Measurements from ENCODE around the gene OPN3. TPM values are rescaled to one million over a fixed set of nuclear protein-coding genes. Genes with fewer than 3 reads are reported as not detected.

The OPN3 gene
- total RNA-seq, 2 donors from 2014 or later = 11.7 to 39.1 TPM

GRCh38 chr1:241679404-241679803 is 39.2 kb upstream of the OPN3 start:
- no peak for TF ChIP-seq CTCF (IDR thresholded peaks at IDR 0.05)

GRCh38 chr1:241678536-241678935 is 38.4 kb upstream of the OPN3 start:
- intact Hi-C loops (cut with DNase I) = no loop called here

More at GRCh38 chr1:241679404-241679803, 39.2 kb upstream of the OPN3 start:
- H3K9me3 ChIP-seq = no peaks in the 10 kb centered on the region
- intact Hi-C loops (cut with DNase I) = no loop called here
- no peak for DNase-seq
- no peak overlapping the region for H3K9ac ChIP-seq (ENCODE audit: low read depth in 2 of 2, low read length in 2 of 2)
- no peak overlapping the region for H3K4me3 ChIP-seq
- no peak overlapping the region for H3K27ac ChIP-seq
- H3K4me1 ChIP-seq = no peaks in the 10 kb centered on the region
- H3K36me3 ChIP-seq = no peaks in the 10 kb centered on the region
- no peaks in the 10 kb centered on the region for H3K27me3 ChIP-seq

GRCh38 chr1:241677201-241677600 is 37.0 kb upstream of the OPN3 start:
- H3K9me3 ChIP-seq = no peaks in the 10 kb centered on the region
- TF ChIP-seq CTCF (IDR thresholded peaks at IDR 0.05) = no peak
- no peaks in the 10 kb centered on the region for H3K27me3 ChIP-seq
- no peak for DNase-seq
- H3K9ac ChIP-seq (ENCODE audit: low read depth in 2 of 2, low read length in 2 of 2) = no peak overlapping the region
- H3K27ac ChIP-seq = no peak overlapping the region
- H3K4me3 ChIP-seq = no peak overlapping the region
- no peaks in the 10 kb centered on the region for H3K4me1 ChIP-seq
- intact Hi-C loops (cut with DNase I) = no loop called here
- no peaks in the 10 kb centered on the region for H3K36me3 ChIP-seq

More at GRCh38 chr1:241678536-241678935, 38.4 kb upstream of the OPN3 start:
- no peak for DNase-seq
- Histone ChIP-seq H3K9me3 (no peaks in the 10 kb centered on the region), H3K4me1 (no peaks in the 10 kb centered on the region), H3K27ac (no peak overlapping the region), H3K27me3 (no peaks in the 10 kb centered on the region), H3K9ac (ENCODE audit: low read depth in 2 of 2, low read length in 2 of 2) (no peak overlapping the region), H3K36me3 (no peaks in the 10 kb centered on the region), H3K4me3 (no peak overlapping the region)
- TF ChIP-seq CTCF (IDR thresholded peaks at IDR 0.05) = no peak

- Histone ChIP-seq H3K27me3 (no peaks in the 10 kb centered on the region), H3K36me3 (no peaks in the 10 kb centered on the region), H3K9me3 (no peaks in the 10 kb centered on the region), H3K4me1 (no peaks in the 10 kb centered on the region), H3K27ac (no peak overlapping the region), H3K4me3 (no peak overlapping the region), H3K9ac (ENCODE audit: low read depth in 2 of 2, low read length in 2 of 2) (no peak overlapping the region)
- intact Hi-C loops (cut with DNase I) = no loop called here
- no peak for TF ChIP-seq CTCF (IDR thresholded peaks at IDR 0.05)
- DNase-seq = no peak
Measured at GRCh38 chr1:241675983-241676382, 35.8 kb upstream of the OPN3 start.

DNA sequence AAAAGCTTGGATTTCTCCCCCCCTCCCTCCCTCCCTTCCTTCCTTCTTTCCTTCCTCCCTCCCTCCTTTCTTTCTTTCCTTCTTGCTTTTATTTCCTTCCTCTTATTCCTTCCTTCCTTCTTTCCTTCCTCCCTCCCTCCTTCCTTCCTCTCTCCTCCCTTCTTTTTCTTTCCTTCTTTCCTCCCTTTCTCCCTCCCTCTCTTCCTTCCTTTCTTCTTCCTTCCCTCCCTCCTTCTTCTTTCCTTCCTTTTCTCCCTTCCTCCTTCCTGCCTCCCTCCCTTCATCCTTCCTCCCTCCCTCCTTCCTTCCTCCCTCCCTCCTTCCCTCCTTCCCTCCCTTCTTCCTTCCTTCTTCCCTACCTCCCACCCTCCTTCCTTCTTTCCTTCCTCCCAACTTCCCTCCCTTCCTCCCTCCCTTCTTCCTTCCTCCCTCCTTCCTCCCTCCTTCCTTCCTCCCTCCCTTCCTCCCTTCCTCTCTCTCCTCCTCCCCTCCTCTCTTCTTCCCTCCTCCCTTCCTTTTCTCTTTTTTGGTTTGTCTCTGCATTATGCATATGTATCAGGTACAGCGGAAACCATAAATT is 34.7 kb upstream of the OPN3 start:
- Histone ChIP-seq H3K9ac (ENCODE audit: low read depth in 2 of 2, low read length in 2 of 2) (no peak overlapping the region), H3K27me3 (no peaks in the 10 kb centered on the region), H3K27ac (no peak overlapping the region), H3K4me3 (no peak overlapping the region), H3K4me1 (no peaks in the 10 kb centered on the region), H3K9me3 (no peaks in the 10 kb centered on the region), H3K36me3 (no peaks in the 10 kb centered on the region)
- intact Hi-C loops (cut with DNase I) = no loop called here
- no peak for TF ChIP-seq CTCF (IDR thresholded peaks at IDR 0.05)
- no peak for DNase-seq
